GM13976 (cell line): ENCODE data around the gene TCEAL4.

Experiments used
- DNase-seq: peaks from one replicate; pipeline ENCODE4 v3.0.0; 2012; ENCODE audit warnings: low spot score
- CTCF ChIP-seq: IDR thresholded peaks from 2 replicates; pipeline ENCODE4 v1.5.1; 2012; ENCODE audit warnings: borderline replicate concordance, mild to moderate bottlenecking; ENCODE audit not compliant: insufficient read depth; ENCODE audit errors: extremely low read depth, missing control alignments, control extremely low read depth
- in situ Hi-C: fragments of 300-500 bp; cut with MboI; formaldehyde crosslinking; loops from one replicate; pipeline ENCODE4 v1.12.0; 2022; ENCODE audit warnings: low sequenced_read_pairs, mixed read lengths, inconsistent platforms; ENCODE audit not compliant: unreplicated experiment

TCEAL4 gene

DNA sequence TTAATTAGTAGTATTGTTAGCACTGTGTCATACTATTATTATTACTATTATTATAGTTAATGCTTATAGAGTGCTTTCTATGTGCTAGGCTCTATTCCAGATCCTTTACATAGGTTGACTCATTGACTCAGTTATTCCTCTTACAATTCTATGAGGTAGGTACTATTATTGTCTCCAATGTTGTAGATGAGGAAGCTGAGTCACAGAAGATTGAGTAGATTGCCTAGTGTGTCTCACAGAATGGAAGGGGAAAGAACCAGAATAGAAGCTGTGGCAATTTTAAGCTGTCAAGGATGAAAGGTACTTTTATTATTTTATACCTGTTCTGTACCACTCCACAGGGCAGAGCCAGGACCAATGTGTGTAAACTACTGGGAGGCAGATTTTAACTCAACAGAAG lies 41.5 kb downstream of the TCEAL4 start:
- in situ Hi-C loops = no loop called here
- no peak for TF ChIP-seq CTCF
- no peak for DNase-seq

- TF ChIP-seq CTCF = no peak
- peak; percentile 37 for DNase-seq
- in situ Hi-C loops = no loop called here
These were observed 43.3 kb downstream of the TCEAL4 start, which contains the start of gene TCEAL1 for GRCh38 chrX:103628386-103629317. TSS of gene TCEAL1 (plus strand) at chrX:103628975. CDS start at chrX:103629917, 942 bp downstream.

DNA sequence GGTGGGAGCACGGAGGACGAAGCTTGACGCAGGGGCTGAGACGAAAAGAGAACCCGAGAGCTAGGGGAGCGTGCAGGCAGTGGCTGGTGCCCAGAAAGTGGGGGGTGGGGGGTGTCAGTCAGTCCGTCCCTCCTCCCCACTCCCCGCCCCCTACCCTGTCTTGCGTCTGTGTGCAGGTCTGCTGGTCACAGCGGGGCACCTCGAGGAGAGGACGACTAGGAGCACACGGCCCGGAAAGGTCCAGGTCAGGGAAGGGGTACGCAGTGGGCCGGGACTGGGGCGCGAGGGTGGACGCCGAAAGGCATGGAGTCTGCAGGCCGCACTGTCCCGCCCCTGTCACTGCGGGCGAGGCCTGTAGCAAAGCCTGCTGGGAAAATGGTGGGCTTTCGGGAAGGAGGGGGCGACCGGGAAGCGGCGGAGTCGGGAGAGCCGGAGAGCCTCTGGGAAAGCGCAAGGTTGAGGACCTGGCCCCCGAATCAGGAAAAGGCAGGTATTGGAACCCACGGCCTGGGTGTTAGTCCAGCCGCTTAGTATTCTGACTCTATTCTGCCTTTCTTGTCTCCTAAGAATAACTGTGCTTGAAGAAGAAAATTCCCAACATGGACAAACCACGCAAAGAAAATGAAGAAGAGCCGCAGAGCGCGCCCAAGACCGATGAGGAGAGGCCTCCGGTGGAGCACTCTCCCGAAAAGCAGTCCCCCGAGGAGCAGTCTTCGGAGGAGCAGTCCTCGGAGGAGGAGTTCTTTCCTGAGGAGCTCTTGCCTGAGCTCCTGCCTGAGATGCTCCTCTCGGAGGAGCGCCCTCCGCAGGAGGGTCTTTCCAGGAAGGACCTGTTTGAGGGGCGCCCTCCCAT lies 44.2 kb downstream of the TCEAL4 start:
- DNase-seq = peak; percentile 38
- TF ChIP-seq CTCF = no peak
- in situ Hi-C loops = no loop called here

GRCh38 chrX:103630171-103630511 lies 44.8 kb downstream of the TCEAL4 start:
- TF ChIP-seq CTCF = no peak
- no peak for DNase-seq
- in situ Hi-C loops = no loop called here

GRCh38 chrX:103631145-103631544 lies 45.8 kb downstream of the TCEAL4 start:
- DNase-seq = no peak
- in situ Hi-C loops = no loop called here
- no peak for TF ChIP-seq CTCF

DNA sequence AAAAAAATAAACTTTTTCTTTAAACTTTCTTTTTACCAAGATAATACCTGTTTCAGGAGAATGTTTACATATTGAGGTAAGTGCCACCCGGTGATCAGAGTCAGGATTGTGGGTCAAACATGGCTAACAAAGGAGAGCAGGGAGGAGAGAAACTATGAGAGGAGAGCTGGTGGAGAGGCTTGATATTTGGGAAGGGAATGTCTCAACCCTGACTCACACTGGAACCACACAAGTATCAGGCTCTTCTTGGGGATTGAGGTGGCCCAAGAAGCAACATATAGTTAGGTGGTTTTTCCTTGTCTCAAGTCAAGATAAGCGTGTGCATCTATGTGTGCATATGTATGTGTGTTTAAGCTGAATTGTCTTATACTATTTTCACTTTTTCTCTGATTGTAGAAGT lies 50.1 kb downstream of the TCEAL4 start:
- no peak for DNase-seq
- in situ Hi-C loops = no loop called here
- no peak for TF ChIP-seq CTCF
